ENCODE data around the gene ARHGAP21.

Gene ARHGAP21

GRCh38 chr10:24542314-24543270 lies 181.1 kb downstream of the ARHGAP21 start:
- H3K36me3 ChIP-seq (ENCODE audit: control insufficient read depth in 4 of 4, insufficient read depth in 4 of 4, low read length in 3 of 4), result no peaks in the 10 kb centered on the region

GRCh38 chr10:24541239-24541753 lies 182.4 kb downstream of the ARHGAP21 start:
- H3K27me3 ChIP-seq (replicated peaks in 2 of 5; ENCODE audit: control insufficient read depth in 4 of 5, insufficient read depth in 5 of 5, low read length in 4 of 5), result peaks cover 0 to 2% (median 0%) of the 10 kb centered on the region in 5 experiments
- H3K27ac ChIP-seq (ENCODE audit: insufficient read depth in 1 of 2, low read depth in 1 of 2, low read length in 2 of 2, poor library complexity in 1 of 2, severe bottlenecking in 2 of 2), result no peak overlapping the region
- H3K4me1 ChIP-seq (ENCODE audit: control extremely low read depth in 1 of 4, control insufficient read depth in 4 of 4, insufficient read depth in 4 of 4, low read length in 3 of 4), result no peaks in the 10 kb centered on the region
- 99% methylated on average over 8 of the region's 9 CpGs for WGBS (ENCODE audit: insufficient coverage)
- no peaks in the 10 kb centered on the region for H3K36me3 ChIP-seq (ENCODE audit: control insufficient read depth in 4 of 4, insufficient read depth in 4 of 4, low read length in 3 of 4)
- POLR2A ChIA-PET, result no interaction called here
- H3K4me3 ChIP-seq (ENCODE audit: control insufficient read depth in 1 of 7, extremely low read depth in 1 of 7, insufficient read depth in 4 of 7, low read depth in 2 of 7, low read length in 6 of 7), result no peak overlapping the region
- CTCF ChIA-PET, result no interaction called here
- no peak for DNase-seq
- no peaks in the 10 kb centered on the region for H3K9me3 ChIP-seq (ENCODE audit: control extremely low read depth in 1 of 5, control insufficient read depth in 4 of 5, insufficient read depth in 2 of 5, low read depth in 1 of 5, low read length in 4 of 5)

More at GRCh38 chr10:24542314-24543270, 181.1 kb downstream of the ARHGAP21 start:
- peaks cover 0 to 2% (median 0%) of the 10 kb centered on the region in 5 experiments for H3K27me3 ChIP-seq (replicated peaks in 2 of 5; ENCODE audit: control insufficient read depth in 4 of 5, insufficient read depth in 5 of 5, low read length in 4 of 5)
- H3K9me3 ChIP-seq (ENCODE audit: control extremely low read depth in 1 of 5, control insufficient read depth in 4 of 5, insufficient read depth in 2 of 5, low read depth in 1 of 5, low read length in 4 of 5), result no peaks in the 10 kb centered on the region
- no peak for DNase-seq
- H3K27ac ChIP-seq (ENCODE audit: insufficient read depth in 1 of 2, low read depth in 1 of 2, low read length in 2 of 2, poor library complexity in 1 of 2, severe bottlenecking in 2 of 2), result no peak overlapping the region
- POLR2A ChIA-PET, result no interaction called here
- H3K4me3 ChIP-seq (ENCODE audit: control insufficient read depth in 1 of 7, extremely low read depth in 1 of 7, insufficient read depth in 4 of 7, low read depth in 2 of 7, low read length in 6 of 7), result no peak overlapping the region
- no peaks in the 10 kb centered on the region for H3K4me1 ChIP-seq (ENCODE audit: control extremely low read depth in 1 of 4, control insufficient read depth in 4 of 4, insufficient read depth in 4 of 4, low read length in 3 of 4)
- CTCF ChIA-PET, result no interaction called here
- WGBS (ENCODE audit: insufficient coverage), result 95% methylated on average over 10 of the region's 14 CpGs

GRCh38 chr10:24536636-24537035 lies 187.1 kb downstream of the ARHGAP21 start:
- Histone ChIP-seq H3K4me3 (ENCODE audit: control insufficient read depth in 1 of 7, extremely low read depth in 1 of 7, insufficient read depth in 4 of 7, low read depth in 2 of 7, low read length in 6 of 7) (no peak overlapping the region), H3K27me3 (replicated peaks in 2 of 5; ENCODE audit: control insufficient read depth in 4 of 5, insufficient read depth in 5 of 5, low read length in 4 of 5) (no peaks in the 10 kb centered on the region), H3K36me3 (ENCODE audit: control insufficient read depth in 4 of 4, insufficient read depth in 4 of 4, low read length in 3 of 4) (no peaks in the 10 kb centered on the region), H3K9me3 (ENCODE audit: control extremely low read depth in 1 of 5, control insufficient read depth in 4 of 5, insufficient read depth in 2 of 5, low read depth in 1 of 5, low read length in 4 of 5) (no peaks in the 10 kb centered on the region), H3K27ac (ENCODE audit: insufficient read depth in 1 of 2, low read depth in 1 of 2, low read length in 2 of 2, poor library complexity in 1 of 2, severe bottlenecking in 2 of 2) (no peak overlapping the region), H3K4me1 (ENCODE audit: control extremely low read depth in 1 of 4, control insufficient read depth in 4 of 4, insufficient read depth in 4 of 4, low read length in 3 of 4) (no peaks in the 10 kb centered on the region)
- ChIA-PET CTCF (no interaction called here), POLR2A (no interaction called here)
- 92% methylated on average over 10 of the region's 11 CpGs for WGBS (ENCODE audit: insufficient coverage)
- DNase-seq, result no peak

- Histone ChIP-seq H3K27ac (ENCODE audit: insufficient read depth in 1 of 2, low read depth in 1 of 2, low read length in 2 of 2, poor library complexity in 1 of 2, severe bottlenecking in 2 of 2) (no peak overlapping the region), H3K9me3 (ENCODE audit: control extremely low read depth in 1 of 5, control insufficient read depth in 4 of 5, insufficient read depth in 2 of 5, low read depth in 1 of 5, low read length in 4 of 5) (no peaks in the 10 kb centered on the region), H3K36me3 (ENCODE audit: control insufficient read depth in 4 of 4, insufficient read depth in 4 of 4, low read length in 3 of 4) (no peaks in the 10 kb centered on the region), H3K4me1 (ENCODE audit: control extremely low read depth in 1 of 4, control insufficient read depth in 4 of 4, insufficient read depth in 4 of 4, low read length in 3 of 4) (no peaks in the 10 kb centered on the region), H3K27me3 (replicated peaks in 2 of 5; ENCODE audit: control insufficient read depth in 4 of 5, insufficient read depth in 5 of 5, low read length in 4 of 5) (no peaks in the 10 kb centered on the region), H3K4me3 (ENCODE audit: control insufficient read depth in 1 of 7, extremely low read depth in 1 of 7, insufficient read depth in 4 of 7, low read depth in 2 of 7, low read length in 6 of 7) (no peak overlapping the region)
- whole genome bisulfite sequencing (ENCODE audit: insufficient coverage), result 17% methylated on average over 2 of the region's 4 CpGs
- ChIA-PET CTCF (no interaction called here), POLR2A (no interaction called here)
- DNase-seq, result no peak
Observed at GRCh38 chr10:24533981-24534380, 189.7 kb downstream of the ARHGAP21 start.
